Epithelial cell of prostate (primary cell): Measurements from ENCODE around the gene MRPL51.
"Not testable (repeated sequence)": the region's sequence is repeated elsewhere in the genome, so short reads cannot be mapped to it uniquely, and the experiment has no call there.

Experiments used
- DNase-seq: peaks from one replicate; pipeline ENCODE4 v3.0.0-alpha.2; 2011; ENCODE audit warnings: low read depth, low spot score
- H3K27ac ChIP-seq: fragments of 450-650 bp; 2 replicates; pipeline ENCODE4 v1.5.1; 2017; ENCODE audit warnings: mild to moderate bottlenecking

The MRPL51 gene

DNA sequence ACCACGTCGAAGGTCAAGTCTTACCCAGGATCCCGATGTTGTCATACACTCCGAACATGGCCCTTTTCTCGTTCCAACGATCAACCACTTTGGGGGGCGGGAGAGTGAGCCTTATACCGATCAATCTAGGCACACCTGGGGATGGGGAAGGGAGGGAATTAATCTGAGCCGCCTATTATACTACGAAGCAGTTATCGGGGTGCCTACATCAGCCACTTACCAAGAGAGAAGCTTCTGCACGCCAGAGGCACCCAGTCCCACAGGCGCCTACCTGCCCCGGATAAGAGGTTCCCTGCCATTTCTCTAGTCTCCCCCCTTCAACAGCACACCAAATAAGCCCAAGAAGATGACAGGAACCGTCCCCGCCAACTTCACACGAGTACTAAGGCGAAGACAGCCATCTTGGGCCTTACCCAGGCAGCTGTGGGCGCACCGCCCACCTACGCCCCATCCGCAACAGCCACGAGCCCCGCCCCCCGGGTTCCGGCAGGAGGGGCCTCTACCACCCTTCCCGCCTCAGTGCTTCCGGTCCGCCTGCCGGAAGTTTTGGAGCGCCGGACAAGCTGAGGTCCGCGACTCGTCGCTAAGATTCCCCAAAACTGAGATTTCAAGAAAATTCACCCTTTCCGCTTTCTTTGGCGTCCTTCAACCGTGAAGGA lies at the start of gene MRPL51:
TSS of gene MRPL51 (minus strand) at position 425 of the 659 bp plus-strand sequence. CDS start at position 299, 126 bp downstream.
- DNase-seq, result peak; percentile 73
- H3K27ac ChIP-seq, result peak within 1 kb of the TSS; percentile 94

DNA sequence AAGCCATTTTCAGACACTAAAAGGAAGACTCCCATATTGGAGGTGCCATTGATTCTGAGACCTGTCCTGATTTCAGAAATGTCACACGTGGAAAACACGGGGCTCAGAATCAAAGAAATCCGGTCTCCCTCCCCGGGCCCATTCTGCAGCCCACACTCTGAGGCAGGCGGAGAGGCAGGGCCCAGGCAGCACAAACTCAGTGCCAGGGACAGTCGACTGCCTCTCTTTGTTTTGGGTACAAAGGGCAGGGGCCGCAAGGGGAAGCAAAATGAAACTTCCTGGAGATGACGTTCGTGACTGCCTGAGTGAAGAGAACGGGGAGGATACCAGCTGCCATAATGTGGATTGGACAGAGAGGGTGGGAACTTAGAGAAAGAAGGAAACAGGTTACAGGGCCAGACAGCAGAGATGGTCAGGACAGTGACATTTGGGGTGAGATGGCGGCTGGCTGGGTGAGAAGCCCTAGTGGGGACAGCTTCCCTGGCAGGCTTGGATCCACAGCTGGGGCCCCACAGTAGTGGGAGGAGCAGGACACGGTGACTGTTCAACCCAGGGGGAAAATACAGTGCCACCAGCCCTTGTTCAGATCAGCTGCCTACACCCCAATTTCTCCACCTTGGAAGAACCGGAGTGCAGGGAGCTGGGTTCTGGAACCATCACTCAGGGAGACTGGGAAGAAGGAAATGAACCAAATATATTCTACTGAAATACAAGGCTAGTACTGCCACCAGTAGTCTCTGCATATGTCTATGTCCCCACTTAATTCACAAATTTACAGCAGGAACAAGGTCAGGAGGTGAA lies 49.3 kb upstream of the MRPL51 start:
- H3K27ac ChIP-seq, result no peak overlapping the region
- DNase-seq, result no peak

DNA sequence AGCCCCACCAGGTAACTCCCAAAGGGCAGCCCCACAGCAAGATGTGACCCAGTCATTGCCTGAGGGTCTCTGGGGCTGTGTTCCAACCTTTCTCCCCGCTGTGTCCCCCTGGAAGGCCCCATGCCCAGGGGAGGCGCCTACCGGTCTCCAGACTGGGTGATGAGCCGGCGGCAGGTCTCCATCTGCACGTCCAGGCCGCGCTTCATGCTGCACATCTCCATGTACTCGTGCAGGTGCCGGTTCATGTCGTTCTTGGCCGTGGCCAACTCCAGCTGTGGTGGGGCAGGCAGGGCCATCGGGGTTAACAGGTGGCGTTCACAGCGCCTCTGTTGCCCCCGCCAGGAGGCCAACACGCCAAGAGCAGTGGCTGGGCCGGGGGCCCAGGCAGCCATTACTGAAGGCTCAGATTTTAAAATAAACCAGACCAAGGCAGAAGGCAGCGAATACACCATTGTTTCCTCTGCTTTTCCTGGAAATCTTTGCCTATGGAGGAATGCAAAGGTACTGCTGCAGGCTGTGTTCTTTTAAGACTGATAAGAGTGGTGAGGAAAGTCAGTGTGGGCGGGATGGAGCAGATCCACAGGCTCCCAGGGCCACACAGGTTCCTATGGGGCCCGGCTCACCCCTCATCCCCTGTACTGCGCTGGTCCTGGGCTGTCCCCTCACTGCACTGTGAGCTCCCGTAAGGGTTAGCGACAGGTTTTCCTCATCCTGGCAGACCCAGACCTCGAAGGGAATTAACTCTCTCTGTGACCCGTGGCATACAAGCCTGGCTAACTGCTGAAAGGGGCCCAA lies 48.5 kb upstream of the MRPL51 start:
- no peak for DNase-seq
- peak overlapping the region; percentile 95 for H3K27ac ChIP-seq

DNA sequence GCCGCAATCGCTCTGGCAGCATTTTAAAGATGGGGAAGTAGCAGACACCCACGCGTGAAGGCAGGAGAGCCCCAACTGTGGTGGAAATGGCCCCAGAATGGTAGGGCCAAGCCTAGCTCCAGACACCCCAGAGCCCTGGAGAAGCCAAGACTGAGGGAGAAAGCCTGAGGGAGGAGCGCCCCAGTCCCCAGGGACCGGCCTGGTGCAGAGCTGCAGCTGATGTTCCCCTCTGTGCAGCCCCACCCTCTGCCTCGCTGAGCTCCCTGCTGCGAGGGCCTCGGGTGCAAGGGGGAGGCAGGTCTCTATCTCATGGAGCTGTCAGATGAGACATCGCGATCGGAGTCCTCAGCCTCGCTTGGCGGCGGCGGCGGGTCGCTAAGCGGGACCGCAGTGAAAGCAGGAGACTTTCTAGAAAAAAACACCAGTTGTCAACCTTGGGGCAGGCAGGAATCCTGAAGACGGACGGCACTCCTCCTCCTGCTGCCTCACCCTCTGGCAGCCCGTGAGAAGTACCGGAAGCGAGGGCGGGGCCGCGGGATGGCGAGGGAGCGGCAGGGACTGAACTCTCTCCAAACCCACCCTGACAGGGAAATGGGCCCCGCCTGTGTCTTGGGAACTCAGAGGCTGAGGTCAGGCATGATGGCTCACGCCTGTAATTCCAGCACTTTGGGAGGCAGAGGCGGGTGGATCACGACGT lies 47.3 kb upstream of the MRPL51 start:
- peak; percentile 81 for DNase-seq
- H3K27ac ChIP-seq, result peak overlapping the region; percentile 95

DNA sequence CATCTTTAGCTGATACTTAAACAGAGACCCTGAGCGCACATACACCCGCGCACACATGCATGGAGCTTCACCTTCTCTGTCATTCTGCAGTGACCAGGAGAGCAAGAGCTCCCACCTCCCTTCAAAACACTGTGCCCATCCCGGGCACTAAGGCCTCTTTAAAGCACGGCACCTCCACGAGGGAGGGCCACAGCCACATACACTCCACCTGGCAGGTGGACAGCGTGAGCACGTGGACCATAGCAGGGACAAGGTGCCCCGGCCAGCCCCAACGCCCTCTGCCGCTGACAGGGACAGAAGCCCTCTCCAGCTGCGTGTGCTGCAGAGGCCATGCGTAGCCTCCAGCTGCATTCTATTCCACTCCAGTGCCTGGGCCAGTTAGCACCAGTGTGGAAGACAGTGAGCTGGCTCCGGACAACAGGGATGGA lies 46.7 kb upstream of the MRPL51 start:
- DNase-seq, result no peak
- peak overlapping the region; percentile 95 for H3K27ac ChIP-seq

DNA sequence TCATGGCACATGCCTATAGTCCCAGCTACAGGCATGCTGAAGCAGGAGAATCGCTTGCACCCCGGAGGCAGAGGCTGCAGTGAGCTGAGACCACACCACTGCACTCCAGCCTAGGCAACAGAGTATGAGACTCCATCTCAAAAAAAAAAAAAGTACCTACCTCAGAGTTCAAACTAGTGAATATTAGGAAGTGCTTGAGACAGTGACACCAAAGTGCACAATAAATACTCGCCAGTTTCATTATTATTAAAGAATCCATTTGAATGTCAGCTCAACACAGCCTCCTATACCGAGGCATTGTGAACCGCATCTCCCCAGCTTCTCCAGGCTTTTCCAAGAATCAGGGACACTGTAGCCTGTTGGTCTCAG lies 46.2 kb upstream of the MRPL51 start:
- peak overlapping the region; percentile 95 for H3K27ac ChIP-seq
- DNase-seq, result no peak

DNA sequence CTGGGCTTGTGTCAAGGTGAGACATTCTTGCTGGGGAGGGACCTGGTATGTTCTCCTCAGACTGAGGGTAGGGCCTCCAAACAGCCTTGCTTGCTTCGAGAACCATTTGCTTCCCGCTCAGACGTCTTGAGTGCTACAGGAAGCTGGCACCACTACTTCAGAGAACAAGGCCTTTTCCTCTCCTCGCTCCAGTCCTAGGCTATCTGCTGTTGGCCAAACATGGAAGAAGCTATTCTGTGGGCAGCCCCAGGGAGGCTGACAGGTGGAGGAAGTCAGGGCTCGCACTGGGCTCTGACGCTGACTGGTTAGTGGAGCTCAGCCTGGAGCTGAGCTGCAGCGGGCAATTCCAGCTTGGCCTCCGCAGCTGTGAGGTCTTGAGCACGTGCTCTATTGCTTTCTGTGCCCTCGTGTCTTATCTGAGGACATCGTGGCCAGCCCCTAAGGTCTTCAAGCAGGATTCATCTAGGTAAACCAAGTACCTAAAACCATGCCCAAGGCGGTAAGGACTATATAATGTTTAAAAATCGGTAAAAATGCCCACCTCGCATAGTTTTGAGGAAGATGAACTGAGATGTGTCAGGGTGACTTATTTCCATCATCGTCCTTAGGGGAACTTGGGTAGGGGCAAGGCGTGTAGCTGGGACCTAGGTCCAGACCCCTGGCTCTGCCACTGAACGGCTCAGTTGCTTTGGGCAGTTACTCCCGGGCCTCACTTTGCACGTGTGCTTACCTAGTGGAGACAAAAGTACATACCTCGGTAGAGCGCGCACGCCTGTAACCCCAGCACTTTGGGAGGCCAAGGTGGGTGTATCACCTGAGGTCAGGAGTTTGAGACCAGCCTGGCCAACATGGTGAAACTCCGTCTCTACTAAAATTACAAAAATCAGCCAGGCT lies 45.6 kb upstream of the MRPL51 start:
- no peak for DNase-seq
- peak overlapping the region; percentile 95 for H3K27ac ChIP-seq

DNA sequence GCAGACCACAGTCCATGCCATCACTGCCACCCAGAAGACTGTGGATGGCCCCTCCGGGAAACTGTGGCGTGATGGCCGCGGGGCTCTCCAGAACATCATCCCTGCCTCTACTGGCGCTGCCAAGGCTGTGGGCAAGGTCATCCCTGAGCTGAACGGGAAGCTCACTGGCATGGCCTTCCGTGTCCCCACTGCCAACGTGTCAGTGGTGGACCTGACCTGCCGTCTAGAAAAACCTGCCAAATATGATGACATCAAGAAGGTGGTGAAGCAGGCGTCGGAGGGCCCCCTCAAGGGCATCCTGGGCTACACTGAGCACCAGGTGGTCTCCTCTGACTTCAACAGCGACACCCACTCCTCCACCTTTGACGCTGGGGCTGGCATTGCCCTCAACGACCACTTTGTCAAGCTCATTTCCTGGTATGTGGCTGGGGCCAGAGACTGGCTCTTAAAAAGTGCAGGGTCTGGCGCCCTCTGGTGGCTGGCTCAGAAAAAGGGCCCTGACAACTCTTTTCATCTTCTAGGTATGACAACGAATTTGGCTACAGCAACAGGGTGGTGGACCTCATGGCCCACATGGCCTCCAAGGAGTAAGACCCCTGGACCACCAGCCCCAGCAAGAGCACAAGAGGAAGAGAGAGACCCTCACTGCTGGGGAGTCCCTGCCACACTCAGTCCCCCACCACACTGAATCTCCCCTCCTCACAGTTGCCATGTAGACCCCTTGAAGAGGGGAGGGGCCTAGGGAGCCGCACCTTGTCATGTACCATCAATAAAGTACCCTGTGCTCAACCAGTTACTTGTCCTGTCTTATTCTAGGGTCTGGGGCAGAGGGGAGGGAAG lies 44.7 kb upstream of the MRPL51 start:
- DNase-seq, result not testable (repeated sequence)
- H3K27ac ChIP-seq, result peak overlapping the region; percentile 95

DNA sequence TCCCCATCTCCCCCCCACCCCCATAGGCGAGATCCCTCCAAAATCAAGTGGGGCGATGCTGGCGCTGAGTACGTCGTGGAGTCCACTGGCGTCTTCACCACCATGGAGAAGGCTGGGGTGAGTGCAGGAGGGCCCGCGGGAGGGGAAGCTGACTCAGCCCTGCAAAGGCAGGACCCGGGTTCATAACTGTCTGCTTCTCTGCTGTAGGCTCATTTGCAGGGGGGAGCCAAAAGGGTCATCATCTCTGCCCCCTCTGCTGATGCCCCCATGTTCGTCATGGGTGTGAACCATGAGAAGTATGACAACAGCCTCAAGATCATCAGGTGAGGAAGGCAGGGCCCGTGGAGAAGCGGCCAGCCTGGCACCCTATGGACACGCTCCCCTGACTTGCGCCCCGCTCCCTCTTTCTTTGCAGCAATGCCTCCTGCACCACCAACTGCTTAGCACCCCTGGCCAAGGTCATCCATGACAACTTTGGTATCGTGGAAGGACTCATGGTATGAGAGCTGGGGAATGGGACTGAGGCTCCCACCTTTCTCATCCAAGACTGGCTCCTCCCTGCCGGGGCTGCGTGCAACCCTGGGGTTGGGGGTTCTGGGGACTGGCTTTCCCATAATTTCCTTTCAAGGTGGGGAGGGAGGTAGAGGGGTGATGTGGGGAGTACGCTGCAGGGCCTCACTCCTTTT lies 44.0 kb upstream of the MRPL51 start:
- peak overlapping the region; percentile 95 for H3K27ac ChIP-seq
- no peak for DNase-seq

DNA sequence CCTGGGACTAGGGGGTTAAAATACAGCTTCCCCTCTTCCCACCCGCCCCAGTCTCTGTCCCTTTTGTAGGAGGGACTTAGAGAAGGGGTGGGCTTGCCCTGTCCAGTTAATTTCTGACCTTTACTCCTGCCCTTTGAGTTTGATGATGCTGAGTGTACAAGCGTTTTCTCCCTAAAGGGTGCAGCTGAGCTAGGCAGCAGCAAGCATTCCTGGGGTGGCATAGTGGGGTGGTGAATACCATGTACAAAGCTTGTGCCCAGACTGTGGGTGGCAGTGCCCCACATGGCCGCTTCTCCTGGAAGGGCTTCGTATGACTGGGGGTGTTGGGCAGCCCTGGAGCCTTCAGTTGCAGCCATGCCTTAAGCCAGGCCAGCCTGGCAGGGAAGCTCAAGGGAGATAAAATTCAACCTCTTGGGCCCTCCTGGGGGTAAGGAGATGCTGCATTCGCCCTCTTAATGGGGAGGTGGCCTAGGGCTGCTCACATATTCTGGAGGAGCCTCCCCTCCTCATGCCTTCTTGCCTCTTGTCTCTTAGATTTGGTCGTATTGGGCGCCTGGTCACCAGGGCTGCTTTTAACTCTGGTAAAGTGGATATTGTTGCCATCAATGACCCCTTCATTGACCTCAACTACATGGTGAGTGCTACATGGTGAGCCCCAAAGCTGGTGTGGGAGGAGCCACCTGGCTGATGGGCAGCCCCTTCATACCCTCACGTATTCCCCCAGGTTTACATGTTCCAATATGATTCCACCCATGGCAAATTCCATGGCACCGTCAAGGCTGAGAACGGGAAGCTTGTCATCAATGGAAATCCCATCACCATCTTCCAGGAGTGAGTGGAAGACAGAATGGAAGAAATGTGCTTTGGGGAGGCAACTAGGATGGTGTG lies 43.1 kb upstream of the MRPL51 start:
- DNase-seq, result no peak

DNA sequence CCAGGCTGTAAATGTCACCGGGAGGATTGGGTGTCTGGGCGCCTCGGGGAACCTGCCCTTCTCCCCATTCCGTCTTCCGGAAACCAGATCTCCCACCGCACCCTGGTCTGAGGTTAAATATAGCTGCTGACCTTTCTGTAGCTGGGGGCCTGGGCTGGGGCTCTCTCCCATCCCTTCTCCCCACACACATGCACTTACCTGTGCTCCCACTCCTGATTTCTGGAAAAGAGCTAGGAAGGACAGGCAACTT lies 42.6 kb upstream of the MRPL51 start:
- H3K27ac ChIP-seq, result peak overlapping the region; percentile 95
- DNase-seq, result no peak

More for the DNA sequence above, 43.1 kb upstream of the MRPL51 start:
- H3K27ac ChIP-seq, result peak overlapping the region; percentile 95

DNA sequence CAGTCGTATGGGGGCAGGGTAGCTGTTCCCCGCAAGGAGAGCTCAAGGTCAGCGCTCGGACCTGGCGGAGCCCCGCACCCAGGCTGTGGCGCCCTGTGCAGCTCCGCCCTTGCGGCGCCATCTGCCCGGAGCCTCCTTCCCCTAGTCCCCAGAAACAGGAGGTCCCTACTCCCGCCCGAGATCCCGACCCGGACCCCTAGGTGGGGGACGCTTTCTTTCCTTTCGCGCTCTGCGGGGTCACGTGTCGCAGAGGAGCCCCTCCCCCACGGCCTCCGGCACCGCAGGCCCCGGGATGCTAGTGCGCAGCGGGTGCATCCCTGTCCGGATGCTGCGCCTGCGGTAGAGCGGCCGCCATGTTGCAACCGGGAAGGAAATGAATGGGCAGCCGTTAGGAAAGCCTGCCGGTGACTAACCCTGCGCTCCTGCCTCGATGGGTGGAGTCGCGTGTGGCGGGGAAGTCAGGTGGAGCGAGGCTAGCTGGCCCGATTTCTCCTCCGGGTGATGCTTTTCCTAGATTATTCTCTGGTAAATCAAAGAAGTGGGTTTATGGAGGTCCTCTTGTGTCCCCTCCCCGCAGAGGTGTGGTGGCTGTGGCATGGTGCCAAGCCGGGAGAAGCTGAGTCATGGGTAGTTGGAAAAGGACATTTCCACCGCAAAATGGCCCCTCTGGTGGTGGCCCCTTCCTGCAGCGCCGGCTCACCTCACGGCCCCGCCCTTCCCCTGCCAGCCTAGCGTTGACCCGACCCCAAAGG lies 42.1 kb upstream of the MRPL51 start:
- H3K27ac ChIP-seq, result peak overlapping the region; percentile 95
- DNase-seq, result no peak

DNA sequence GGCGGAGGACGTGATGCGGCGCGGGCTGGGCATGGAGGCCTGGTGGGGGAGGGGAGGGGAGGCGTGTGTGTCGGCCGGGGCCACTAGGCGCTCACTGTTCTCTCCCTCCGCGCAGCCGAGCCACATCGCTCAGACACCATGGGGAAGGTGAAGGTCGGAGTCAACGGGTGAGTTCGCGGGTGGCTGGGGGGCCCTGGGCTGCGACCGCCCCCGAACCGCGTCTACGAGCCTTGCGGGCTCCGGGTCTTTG lies 41.6 kb upstream of the MRPL51 start:
- no peak for DNase-seq
- peak overlapping the region; percentile 95 for H3K27ac ChIP-seq

DNA sequence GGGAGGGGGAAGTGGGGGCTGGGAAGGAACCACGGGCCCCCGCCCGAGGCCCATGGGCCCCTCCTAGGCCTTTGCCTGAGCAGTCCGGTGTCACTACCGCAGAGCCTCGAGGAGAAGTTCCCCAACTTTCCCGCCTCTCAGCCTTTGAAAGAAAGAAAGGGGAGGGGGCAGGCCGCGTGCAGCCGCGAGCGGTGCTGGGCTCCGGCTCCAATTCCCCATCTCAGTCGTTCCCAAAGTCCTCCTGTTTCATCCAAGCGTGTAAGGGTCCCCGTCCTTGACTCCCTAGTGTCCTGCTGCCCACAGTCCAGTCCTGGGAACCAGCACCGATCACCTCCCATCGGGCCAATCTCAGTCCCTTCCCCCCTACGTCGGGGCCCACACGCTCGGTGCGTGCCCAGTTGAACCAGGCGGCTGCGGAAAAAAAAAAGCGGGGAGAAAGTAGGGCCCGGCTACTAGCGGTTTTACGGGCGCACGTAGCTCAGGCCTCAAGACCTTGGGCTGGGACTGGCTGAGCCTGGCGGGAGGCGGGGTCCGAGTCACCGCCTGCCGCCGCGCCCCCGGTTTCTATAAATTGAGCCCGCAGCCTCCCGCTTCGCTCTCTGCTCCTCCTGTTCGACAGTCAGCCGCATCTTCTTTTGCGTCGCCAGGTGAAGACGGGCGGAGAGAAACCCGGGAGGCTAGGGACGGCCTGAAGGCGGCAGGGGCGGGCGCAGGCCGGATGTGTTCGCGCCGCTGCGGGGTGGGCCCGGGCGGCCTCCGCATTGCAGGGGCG lies 41.0 kb upstream of the MRPL51 start, which contains the start of gene GAPDH:
TSS of gene GAPDH (plus strand) at position 595 of the 772 bp plus-strand sequence. CDS start 316 bp downstream, outside the sequence.
- DNase-seq, result peak; percentile 87
- H3K27ac ChIP-seq, result peak within 1 kb of the TSS; percentile 95

DNA sequence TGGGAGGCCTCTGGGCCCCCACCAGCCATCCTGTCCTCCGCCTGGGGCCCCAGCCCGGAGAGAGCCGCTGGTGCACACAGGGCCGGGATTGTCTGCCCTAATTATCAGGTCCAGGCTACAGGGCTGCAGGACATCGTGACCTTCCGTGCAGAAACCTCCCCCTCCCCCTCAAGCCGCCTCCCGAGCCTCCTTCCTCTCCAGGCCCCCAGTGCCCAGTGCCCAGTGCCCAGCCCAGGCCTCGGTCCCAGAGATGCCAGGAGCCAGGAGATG lies 40.5 kb upstream of the MRPL51 start:
- no peak for DNase-seq
- H3K27ac ChIP-seq, result peak overlapping the region; percentile 95
